ENCODE data around the gene ITPK1. TPM values are rescaled to one million over a fixed set of nuclear protein-coding genes. Genes with fewer than 3 reads are reported as not detected.

The ITPK1 gene
- total RNA-seq, 1 donor: 25.0 TPM

GRCh38 chr14:92925446-92925845 lies 190.3 kb downstream of the ITPK1 start:
- Histone ChIP-seq H3K4me1 (ENCODE audit: insufficient read depth, low read length) (no peaks in the 10 kb centered on the region), H3K27me3 (ENCODE audit: insufficient read depth, low read length) (peaks cover 32% of the 10 kb centered on the region), H2AFZ (ENCODE audit: low read length) (no peak overlapping the region), H3K27ac (ENCODE audit: low read depth, low read length) (no peak overlapping the region), H4K20me1 (ENCODE audit: insufficient read depth, low read length) (peaks cover 1% of the 10 kb centered on the region), H3K4me3 (ENCODE audit: insufficient read depth, low read length) (no peak overlapping the region), H3K79me2 (ENCODE audit: insufficient read depth, low read length) (no peaks in the 10 kb centered on the region), H3K9me3 (ENCODE audit: low read depth, low read length) (no peaks in the 10 kb centered on the region), H3K36me3 (ENCODE audit: insufficient read depth, low read length) (no peaks in the 10 kb centered on the region), H3K4me2 (ENCODE audit: insufficient read depth, low read length) (no peak overlapping the region)
- TF ChIP-seq CTCF (IDR thresholded peaks at IDR 0.05; ENCODE audit: extremely low read depth, low read depth, low read length): no peak
- peak; percentile 80 for DNase-seq (ENCODE audit: insufficient read length, low spot score, missing footprints)

GRCh38 chr14:92924247-92924646 lies 191.5 kb downstream of the ITPK1 start:
- DNase-seq (ENCODE audit: insufficient read length, low spot score, missing footprints): peak; percentile 57
- no peaks in the 10 kb centered on the region for H3K9me3 ChIP-seq (ENCODE audit: low read depth, low read length)
- no peaks in the 10 kb centered on the region for H3K4me1 ChIP-seq (ENCODE audit: insufficient read depth, low read length)
- H3K4me3 ChIP-seq (ENCODE audit: insufficient read depth, low read length): no peak overlapping the region
- peaks cover 32% of the 10 kb centered on the region for H3K27me3 ChIP-seq (ENCODE audit: insufficient read depth, low read length)
- no peaks in the 10 kb centered on the region for H3K36me3 ChIP-seq (ENCODE audit: insufficient read depth, low read length)
- H3K27ac ChIP-seq (ENCODE audit: low read depth, low read length): no peak overlapping the region
- TF ChIP-seq CTCF (IDR thresholded peaks at IDR 0.05; ENCODE audit: extremely low read depth, low read depth, low read length): no peak
- no peak overlapping the region for H3K4me2 ChIP-seq (ENCODE audit: insufficient read depth, low read length)
- no peak overlapping the region for H2AFZ ChIP-seq (ENCODE audit: low read length)
- no peaks in the 10 kb centered on the region for H4K20me1 ChIP-seq (ENCODE audit: insufficient read depth, low read length)
- H3K79me2 ChIP-seq (ENCODE audit: insufficient read depth, low read length): no peaks in the 10 kb centered on the region

GRCh38 chr14:92923744-92924103 lies 192.0 kb downstream of the ITPK1 start:
- H3K27ac ChIP-seq (ENCODE audit: low read depth, low read length): no peak overlapping the region
- TF ChIP-seq CTCF (IDR thresholded peaks at IDR 0.05; ENCODE audit: extremely low read depth, low read depth, low read length): no peak

GRCh38 chr14:92922883-92923743 lies 192.6 kb downstream of the ITPK1 start, which contains the start of gene CHGA:
Gene CHGA (plus strand): TSS chr14:92923150. CDS start chr14:92923360, 210 bp downstream.
- no peak within 1 kb of the TSS for H2AFZ ChIP-seq (ENCODE audit: low read length)
- peaks cover 32% of the 10 kb centered on the region for H3K27me3 ChIP-seq (ENCODE audit: insufficient read depth, low read length)
- no peaks in the 10 kb centered on the region for H3K4me1 ChIP-seq (ENCODE audit: insufficient read depth, low read length)
- no peak within 1 kb of the TSS for H3K4me2 ChIP-seq (ENCODE audit: insufficient read depth, low read length)
- peak; percentile 97 for DNase-seq (ENCODE audit: insufficient read length, low spot score, missing footprints)
- no peak for TF ChIP-seq CTCF (IDR thresholded peaks at IDR 0.05; ENCODE audit: extremely low read depth, low read depth, low read length)
- H3K9me3 ChIP-seq (ENCODE audit: low read depth, low read length): no peaks in the 10 kb centered on the region
- no peaks in the 10 kb centered on the region for H4K20me1 ChIP-seq (ENCODE audit: insufficient read depth, low read length)
- no peak within 1 kb of the TSS for H3K27ac ChIP-seq (ENCODE audit: low read depth, low read length)
- H3K79me2 ChIP-seq (ENCODE audit: insufficient read depth, low read length): no peaks in the 10 kb centered on the region
- H3K4me3 ChIP-seq (ENCODE audit: insufficient read depth, low read length): no peak within 1 kb of the TSS
- no peaks in the 10 kb centered on the region for H3K36me3 ChIP-seq (ENCODE audit: insufficient read depth, low read length)

More at GRCh38 chr14:92923744-92924103, 192.0 kb downstream of the ITPK1 start:
- H3K9me3 ChIP-seq (ENCODE audit: low read depth, low read length): no peaks in the 10 kb centered on the region
- no peak overlapping the region for H2AFZ ChIP-seq (ENCODE audit: low read length)
- no peaks in the 10 kb centered on the region for H3K4me1 ChIP-seq (ENCODE audit: insufficient read depth, low read length)
- H3K36me3 ChIP-seq (ENCODE audit: insufficient read depth, low read length): no peaks in the 10 kb centered on the region
- H3K27me3 ChIP-seq (ENCODE audit: insufficient read depth, low read length): peaks cover 32% of the 10 kb centered on the region
- DNase-seq (ENCODE audit: insufficient read length, low spot score, missing footprints): peak; percentile 65
- no peak overlapping the region for H3K4me2 ChIP-seq (ENCODE audit: insufficient read depth, low read length)
- no peaks in the 10 kb centered on the region for H4K20me1 ChIP-seq (ENCODE audit: insufficient read depth, low read length)
- H3K4me3 ChIP-seq (ENCODE audit: insufficient read depth, low read length): no peak overlapping the region
- H3K79me2 ChIP-seq (ENCODE audit: insufficient read depth, low read length): no peaks in the 10 kb centered on the region

Measured in osteoblast (primary cell).